HEK293T (cell line): Measurements from ENCODE around the gene MAGED2.

Experiments used
- BHLHE40 ChIP-seq: fragments of 450-650 bp; IDR thresholded peaks from 2 replicates; pipeline ENCODE4 v1.6.1; 2016; ENCODE audit warnings: mild to moderate bottlenecking, moderate library complexity, borderline replicate concordance
- ELF4 ChIP-seq: fragments of 450-650 bp; IDR thresholded peaks from 2 replicates; pipeline ENCODE4 v1.6.1; 2017; ENCODE audit warnings: antibody characterized with exemption
- ZNF384 ChIP-seq: fragments of 450-650 bp; IDR thresholded peaks from 2 replicates; pipeline ENCODE4 v1.6.1; 2016

- TF ChIP-seq BHLHE40 (no peak), ELF4 (no peak), ZNF384 (no peak)
Measured at GRCh38 chrX:54808605-54809483, 1.3 kb downstream of the MAGED2 start.
